GM23338 (cell line): ENCODE measurements around the gene COMMD10. TPM values are rescaled to one million over a fixed set of nuclear protein-coding genes. Genes with fewer than 3 reads are reported as not detected.

Experiments used
- ATAC-seq: fragments of 200-7000 bp; cut with Tn5 transposase; 3 replicates; pipeline ENCODE4 v1.9.1; 2020
- DNase-seq: peaks from one replicate; pipeline ENCODE4 v3.0.0-alpha.2; 2015; ENCODE audit warnings: low spot score
- H2AFZ ChIP-seq: fragments of 200-600 bp; sonication (generic); 2 replicates; pipeline ENCODE4 v1.8.0; 2016; ENCODE audit warnings: antibody characterized with exemption, mild to moderate bottlenecking, moderate library complexity
- H3F3A ChIP-seq: fragments of 200-600 bp; sonication (generic); replicated peaks from 2 replicates; pipeline ENCODE4 v1.8.0; 2017; ENCODE audit warnings: antibody characterized with exemption, mixed run types, low read depth
- H3K27ac ChIP-seq: fragments of 200-600 bp; sonication (generic); 2 replicates; pipeline ENCODE4 v1.6.1; 2016; ENCODE audit warnings: low read depth
- H3K27me3 ChIP-seq: fragments of 200-600 bp; sonication (generic); 2 replicates; pipeline ENCODE4 v1.8.0; 2016; ENCODE audit warnings: mild to moderate bottlenecking, mixed run types, moderate library complexity; ENCODE audit not compliant: insufficient read depth
- H3K36me3 ChIP-seq: fragments of 200-600 bp; sonication (generic); 2 replicates; pipeline ENCODE4 v1.8.0; 2016; ENCODE audit warnings: mild to moderate bottlenecking; ENCODE audit not compliant: insufficient read depth
- H3K4me1 ChIP-seq: fragments of 200-600 bp; sonication (generic); 2 replicates; pipeline ENCODE4 v1.8.0; 2016; ENCODE audit warnings: mild to moderate bottlenecking, moderate library complexity; ENCODE audit not compliant: insufficient read depth
- H3K4me2 ChIP-seq: fragments of 200-600 bp; sonication (generic); 2 replicates; pipeline ENCODE4 v1.7.1; 2017; ENCODE audit warnings: mixed run types
- H3K4me3 ChIP-seq: fragments of 200-600 bp; sonication (generic); 2 replicates; pipeline ENCODE4 v1.6.1; 2016; ENCODE audit warnings: mixed run types
- H3K79me2 ChIP-seq: fragments of 200-600 bp; sonication (generic); replicated peaks from 2 replicates; pipeline ENCODE4 v1.8.0; 2017; ENCODE audit warnings: mild to moderate bottlenecking; ENCODE audit not compliant: insufficient read depth
- H3K9me2 ChIP-seq: fragments of 200-600 bp; sonication (generic); 2 replicates; pipeline ENCODE4 v1.8.0; 2017; ENCODE audit not compliant: insufficient read depth
- H4K20me1 ChIP-seq: fragments of 200-600 bp; sonication (generic); replicated peaks from 2 replicates; pipeline ENCODE4 v1.8.0; 2017; ENCODE audit warnings: mild to moderate bottlenecking; ENCODE audit not compliant: insufficient read depth
- H3K27ac Mint-ChIP-seq: 2 replicates; pipeline ENCODE4 v1.8.0; 2020; ENCODE audit warnings: inconsistent platforms, mild to moderate bottlenecking, moderate library complexity, mixed read lengths
- H3K27me3 Mint-ChIP-seq: 3 replicates; pipeline ENCODE4 v1.8.0; 2022; ENCODE audit warnings: low read depth, mild to moderate bottlenecking, moderate library complexity, mixed read lengths, inconsistent platforms; ENCODE audit not compliant: insufficient read depth, poor library complexity
- H3K36me3 Mint-ChIP-seq: 3 replicates; pipeline ENCODE4 v1.8.0; 2021; ENCODE audit warnings: low read depth, mild to moderate bottlenecking, inconsistent platforms, moderate library complexity, mixed read lengths
- H3K4me1 Mint-ChIP-seq: 3 replicates; pipeline ENCODE4 v1.8.0; 2020; ENCODE audit warnings: mild to moderate bottlenecking, inconsistent platforms, mixed read lengths
- H3K4me3 Mint-ChIP-seq: 3 replicates; pipeline ENCODE4 v1.8.0; 2021; ENCODE audit warnings: moderate library complexity, mild to moderate bottlenecking, inconsistent platforms, mixed read lengths
- H3K9me3 Mint-ChIP-seq: 3 replicates; pipeline ENCODE4 v1.8.0; 2020; ENCODE audit warnings: moderate library complexity, mild to moderate bottlenecking, inconsistent platforms, mixed read lengths
- CREB1 ChIP-seq: fragments of 250-450 bp; sonication (Bioruptor Pico); IDR thresholded peaks from 2 replicates; pipeline ENCODE4 v1.5.0; 2020; ENCODE audit warnings: low read depth, mild to moderate bottlenecking, moderate library complexity
- EZH2 ChIP-seq: fragments of 200-600 bp; sonication (generic); IDR thresholded peaks from one replicate; pipeline ENCODE4 v1.8.0; 2017; ENCODE audit warnings: antibody characterized with exemption, mild to moderate bottlenecking, low read depth; ENCODE audit not compliant: unreplicated experiment
- NANOG ChIP-seq: IDR thresholded peaks from 2 replicates; pipeline ENCODE4 v1.6.1; 2016; ENCODE audit warnings: antibody characterized with exemption, borderline replicate concordance
- POLR2AphosphoS5 ChIP-seq: IDR thresholded peaks from 2 replicates; pipeline ENCODE4 v1.6.1; 2016; ENCODE audit warnings: antibody characterized with exemption, low read depth
- STAT1 ChIP-seq: IDR thresholded peaks from one replicate; pipeline ENCODE4 v1.6.1; 2016; ENCODE audit warnings: antibody characterized with exemption; ENCODE audit not compliant: unreplicated experiment
- ZNF114 ChIP-seq: fragments of 250-450 bp; sonication (Bioruptor Pico); IDR thresholded peaks from 2 replicates; pipeline ENCODE4 v1.5.0; 2020; ENCODE audit warnings: mild to moderate bottlenecking, moderate library complexity
- ZNF331 ChIP-seq: fragments of 250-450 bp; sonication (Bioruptor Pico); IDR thresholded peaks from 2 replicates; pipeline ENCODE4 v1.5.0; 2020; ENCODE audit warnings: low read depth, mild to moderate bottlenecking, moderate library complexity
- polyA plus RNA-seq: library from polyadenylated mRNA; unstranded; fragments of >200 nt; fragmentation: Nextera tagmentation; extraction: Ambion mirVana; gene quantifications from 2 replicates; pipeline ENCODE4 v1.2.1, GENCODE V29; 2016
- total RNA-seq: library from RNA; depleted of rRNA; stranded (reverse); fragments of >200 nt; shearing (Covaris generic); gene quantifications from 2 replicates; pipeline ENCODE4 v1.2.3, GENCODE V29; 2014
- TF ChIP-seq, protein P1 (sequence below): fragments of 250-450 bp; sonication (Bioruptor Pico); IDR thresholded peaks from 2 replicates; pipeline ENCODE4 v1.5.0; 2020; ENCODE audit warnings: mild to moderate bottlenecking, moderate library complexity
- TF ChIP-seq, protein P2 (sequence below): IDR thresholded peaks from one replicate; pipeline ENCODE4 v1.6.1; 2018; ENCODE audit warnings: antibody characterized with exemption; ENCODE audit not compliant: unreplicated experiment
- TF ChIP-seq, protein P3 (sequence below): IDR thresholded peaks from 2 replicates; pipeline ENCODE4 v1.6.1; 2016; ENCODE audit warnings: antibody characterized with exemption

COMMD10 gene
- total and polyA plus RNA-seq, 2 experiments from 2014 or later = 58.5 to 84.0 TPM

DNA sequence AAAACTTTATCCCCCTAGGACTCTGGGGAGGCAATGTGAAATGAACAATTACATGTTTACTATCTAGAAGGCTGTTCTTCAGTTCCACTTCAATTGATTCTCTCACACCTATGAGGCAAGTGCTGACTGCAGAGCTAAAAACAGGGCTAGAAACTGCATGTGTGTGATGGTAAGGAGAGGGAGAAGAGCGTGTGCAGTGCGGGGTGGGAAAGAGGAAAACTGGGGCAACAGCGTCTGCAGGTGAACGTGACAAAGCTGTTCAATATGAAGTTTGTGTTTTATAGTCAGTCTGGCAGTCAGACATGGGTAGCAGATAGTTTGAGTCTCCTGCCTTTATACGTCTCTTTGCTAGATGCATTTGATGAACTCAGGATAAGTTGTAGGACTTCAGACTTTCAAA is 6.6 kb upstream of the COMMD10 start:
- Histone ChIP-seq H3K4me2 (no peak overlapping the region), H3K4me3 (no peak overlapping the region), H3K36me3 (no peaks in the 10 kb centered on the region), H4K20me1 (no peaks in the 10 kb centered on the region; the same call in 1 of the 2 replicates), H3F3A (no peaks in the 10 kb centered on the region), H3K4me1 (peaks cover 4% of the 10 kb centered on the region), H3K27ac (no peak overlapping the region), H3K27me3 (no peaks in the 10 kb centered on the region), H2AFZ (no peak overlapping the region), H3K79me2 (no peaks in the 10 kb centered on the region), H3K9me2 (no peaks in the 10 kb centered on the region)
- H3K9me3 Mint-ChIP-seq = no peaks in the 10 kb centered on the region
- no peak for TF ChIP-seq POLR2AphosphoS5
- no peak for TF ChIP-seq ZNF114 (CRISPR knock-in tag)
- H3K4me1 Mint-ChIP-seq = peaks cover 7% of the 10 kb centered on the region
- no peak overlapping the region for H3K4me3 Mint-ChIP-seq
- H3K27me3 Mint-ChIP-seq = no peaks in the 10 kb centered on the region
- DNase-seq (no peak), ATAC-seq (no peak)
- H3K36me3 Mint-ChIP-seq = no peaks in the 10 kb centered on the region
- no peak overlapping the region for H3K27ac Mint-ChIP-seq

DNA sequence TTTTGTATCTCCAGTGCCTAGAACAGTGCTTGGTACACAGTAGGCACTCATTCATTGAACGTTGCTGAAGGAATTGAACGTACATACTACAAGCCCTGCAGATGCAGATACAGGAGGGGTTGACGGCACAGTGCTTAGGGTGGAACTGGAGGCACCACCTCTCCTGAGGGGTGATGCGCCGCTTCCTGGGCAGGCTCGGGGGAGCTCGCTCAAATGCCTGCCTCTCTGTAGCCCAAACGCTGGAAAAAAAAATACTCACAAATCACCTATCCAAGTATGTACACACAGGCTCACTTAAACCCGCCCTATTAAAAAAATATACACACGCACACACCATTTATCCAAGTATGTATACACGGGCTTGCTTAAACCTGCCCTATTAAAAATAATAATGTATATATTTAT is 536 bp upstream of the COMMD10 start:
- no peaks in the 10 kb centered on the region for H4K20me1 ChIP-seq
- H3F3A ChIP-seq = no peaks in the 10 kb centered on the region
- H3K4me2 ChIP-seq = peak overlapping the region; percentile 90
- Mint-ChIP-seq H3K4me3 (peak overlapping the region; percentile 94), H3K27ac (0 out of 2 replicates have a peak overlapping the region, but pooled peaks have one; percentile 8), H3K9me3 (no peaks in the 10 kb centered on the region; the same call in 2 of the 3 replicates), H3K36me3 (no peaks in the 10 kb centered on the region; the same call in 2 of the 3 replicates), H3K4me1 (peaks cover 16% of the 10 kb centered on the region), H3K27me3 (peaks cover 3% of the 10 kb centered on the region)
- H3K79me2 ChIP-seq = peaks cover 45% of the 10 kb centered on the region
- H3K27me3 ChIP-seq = no peaks in the 10 kb centered on the region
- ATAC-seq (peak; percentile 68), DNase-seq (peak; percentile 48)
- TF ChIP-seq, protein P1, sequence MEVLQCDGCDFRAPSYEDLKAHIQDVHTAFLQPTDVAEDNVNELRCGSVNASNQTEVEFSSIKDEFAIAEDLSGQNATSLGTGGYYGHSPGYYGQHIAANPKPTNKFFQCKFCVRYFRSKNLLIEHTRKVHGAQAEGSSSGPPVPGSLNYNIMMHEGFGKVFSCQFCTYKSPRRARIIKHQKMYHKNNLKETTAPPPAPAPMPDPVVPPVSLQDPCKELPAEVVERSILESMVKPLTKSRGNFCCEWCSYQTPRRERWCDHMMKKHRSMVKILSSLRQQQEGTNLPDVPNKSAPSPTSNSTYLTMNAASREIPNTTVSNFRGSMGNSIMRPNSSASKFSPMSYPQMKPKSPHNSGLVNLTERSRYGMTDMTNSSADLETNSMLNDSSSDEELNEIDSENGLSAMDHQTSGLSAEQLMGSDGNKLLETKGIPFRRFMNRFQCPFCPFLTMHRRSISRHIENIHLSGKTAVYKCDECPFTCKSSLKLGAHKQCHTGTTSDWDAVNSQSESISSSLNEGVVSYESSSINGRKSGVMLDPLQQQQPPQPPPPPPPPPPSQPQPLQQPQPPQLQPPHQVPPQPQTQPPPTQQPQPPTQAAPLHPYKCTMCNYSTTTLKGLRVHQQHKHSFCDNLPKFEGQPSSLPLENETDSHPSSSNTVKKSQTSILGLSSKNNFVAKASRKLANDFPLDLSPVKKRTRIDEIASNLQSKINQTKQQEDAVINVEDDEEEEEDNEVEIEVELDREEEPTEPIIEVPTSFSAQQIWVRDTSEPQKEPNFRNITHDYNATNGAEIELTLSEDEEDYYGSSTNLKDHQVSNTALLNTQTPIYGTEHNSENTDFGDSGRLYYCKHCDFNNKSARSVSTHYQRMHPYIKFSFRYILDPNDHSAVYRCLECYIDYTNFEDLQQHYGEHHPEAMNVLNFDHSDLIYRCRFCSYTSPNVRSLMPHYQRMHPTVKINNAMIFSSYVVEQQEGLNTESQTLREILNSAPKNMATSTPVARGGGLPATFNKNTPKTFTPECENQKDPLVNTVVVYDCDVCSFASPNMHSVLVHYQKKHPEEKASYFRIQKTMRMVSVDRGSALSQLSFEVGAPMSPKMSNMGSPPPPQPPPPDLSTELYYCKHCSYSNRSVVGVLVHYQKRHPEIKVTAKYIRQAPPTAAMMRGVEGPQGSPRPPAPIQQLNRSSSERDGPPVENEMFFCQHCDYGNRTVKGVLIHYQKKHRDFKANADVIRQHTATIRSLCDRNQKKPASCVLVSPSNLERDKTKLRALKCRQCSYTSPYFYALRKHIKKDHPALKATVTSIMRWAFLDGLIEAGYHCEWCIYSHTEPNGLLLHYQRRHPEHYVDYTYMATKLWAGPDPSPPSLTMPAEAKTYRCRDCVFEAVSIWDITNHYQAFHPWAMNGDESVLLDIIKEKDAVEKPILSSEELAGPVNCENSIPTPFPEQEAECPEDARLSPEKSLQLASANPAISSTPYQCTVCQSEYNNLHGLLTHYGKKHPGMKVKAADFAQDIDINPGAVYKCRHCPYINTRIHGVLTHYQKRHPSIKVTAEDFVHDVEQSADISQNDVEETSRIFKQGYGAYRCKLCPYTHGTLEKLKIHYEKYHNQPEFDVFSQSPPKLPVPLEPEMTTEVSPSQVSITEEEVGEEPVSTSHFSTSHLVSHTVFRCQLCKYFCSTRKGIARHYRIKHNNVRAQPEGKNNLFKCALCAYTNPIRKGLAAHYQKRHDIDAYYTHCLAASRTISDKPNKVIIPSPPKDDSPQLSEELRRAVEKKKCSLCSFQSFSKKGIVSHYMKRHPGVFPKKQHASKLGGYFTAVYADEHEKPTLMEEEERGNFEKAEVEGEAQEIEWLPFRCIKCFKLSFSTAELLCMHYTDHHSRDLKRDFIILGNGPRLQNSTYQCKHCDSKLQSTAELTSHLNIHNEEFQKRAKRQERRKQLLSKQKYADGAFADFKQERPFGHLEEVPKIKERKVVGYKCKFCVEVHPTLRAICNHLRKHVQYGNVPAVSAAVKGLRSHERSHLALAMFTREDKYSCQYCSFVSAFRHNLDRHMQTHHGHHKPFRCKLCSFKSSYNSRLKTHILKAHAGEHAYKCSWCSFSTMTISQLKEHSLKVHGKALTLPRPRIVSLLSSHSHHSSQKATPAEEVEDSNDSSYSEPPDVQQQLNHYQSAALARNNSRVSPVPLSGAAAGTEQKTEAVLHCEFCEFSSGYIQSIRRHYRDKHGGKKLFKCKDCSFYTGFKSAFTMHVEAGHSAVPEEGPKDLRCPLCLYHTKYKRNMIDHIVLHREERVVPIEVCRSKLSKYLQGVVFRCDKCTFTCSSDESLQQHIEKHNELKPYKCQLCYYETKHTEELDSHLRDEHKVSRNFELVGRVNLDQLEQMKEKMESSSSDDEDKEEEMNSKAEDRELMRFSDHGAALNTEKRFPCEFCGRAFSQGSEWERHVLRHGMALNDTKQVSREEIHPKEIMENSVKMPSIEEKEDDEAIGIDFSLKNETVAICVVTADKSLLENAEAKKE (CRISPR knock-in tag) = no peak
- TF ChIP-seq POLR2AphosphoS5 (no peak), CREB1 (CRISPR knock-in tag) (no peak), ZNF331 (CRISPR knock-in tag) (no peak), EZH2 (no peak), STAT1 (no peak), NANOG (no peak), ZNF114 (CRISPR knock-in tag) (no peak)
- TF ChIP-seq, protein P2, sequence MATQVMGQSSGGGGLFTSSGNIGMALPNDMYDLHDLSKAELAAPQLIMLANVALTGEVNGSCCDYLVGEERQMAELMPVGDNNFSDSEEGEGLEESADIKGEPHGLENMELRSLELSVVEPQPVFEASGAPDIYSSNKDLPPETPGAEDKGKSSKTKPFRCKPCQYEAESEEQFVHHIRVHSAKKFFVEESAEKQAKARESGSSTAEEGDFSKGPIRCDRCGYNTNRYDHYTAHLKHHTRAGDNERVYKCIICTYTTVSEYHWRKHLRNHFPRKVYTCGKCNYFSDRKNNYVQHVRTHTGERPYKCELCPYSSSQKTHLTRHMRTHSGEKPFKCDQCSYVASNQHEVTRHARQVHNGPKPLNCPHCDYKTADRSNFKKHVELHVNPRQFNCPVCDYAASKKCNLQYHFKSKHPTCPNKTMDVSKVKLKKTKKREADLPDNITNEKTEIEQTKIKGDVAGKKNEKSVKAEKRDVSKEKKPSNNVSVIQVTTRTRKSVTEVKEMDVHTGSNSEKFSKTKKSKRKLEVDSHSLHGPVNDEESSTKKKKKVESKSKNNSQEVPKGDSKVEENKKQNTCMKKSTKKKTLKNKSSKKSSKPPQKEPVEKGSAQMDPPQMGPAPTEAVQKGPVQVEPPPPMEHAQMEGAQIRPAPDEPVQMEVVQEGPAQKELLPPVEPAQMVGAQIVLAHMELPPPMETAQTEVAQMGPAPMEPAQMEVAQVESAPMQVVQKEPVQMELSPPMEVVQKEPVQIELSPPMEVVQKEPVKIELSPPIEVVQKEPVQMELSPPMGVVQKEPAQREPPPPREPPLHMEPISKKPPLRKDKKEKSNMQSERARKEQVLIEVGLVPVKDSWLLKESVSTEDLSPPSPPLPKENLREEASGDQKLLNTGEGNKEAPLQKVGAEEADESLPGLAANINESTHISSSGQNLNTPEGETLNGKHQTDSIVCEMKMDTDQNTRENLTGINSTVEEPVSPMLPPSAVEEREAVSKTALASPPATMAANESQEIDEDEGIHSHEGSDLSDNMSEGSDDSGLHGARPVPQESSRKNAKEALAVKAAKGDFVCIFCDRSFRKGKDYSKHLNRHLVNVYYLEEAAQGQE = no peak
- TF ChIP-seq, protein P3, sequence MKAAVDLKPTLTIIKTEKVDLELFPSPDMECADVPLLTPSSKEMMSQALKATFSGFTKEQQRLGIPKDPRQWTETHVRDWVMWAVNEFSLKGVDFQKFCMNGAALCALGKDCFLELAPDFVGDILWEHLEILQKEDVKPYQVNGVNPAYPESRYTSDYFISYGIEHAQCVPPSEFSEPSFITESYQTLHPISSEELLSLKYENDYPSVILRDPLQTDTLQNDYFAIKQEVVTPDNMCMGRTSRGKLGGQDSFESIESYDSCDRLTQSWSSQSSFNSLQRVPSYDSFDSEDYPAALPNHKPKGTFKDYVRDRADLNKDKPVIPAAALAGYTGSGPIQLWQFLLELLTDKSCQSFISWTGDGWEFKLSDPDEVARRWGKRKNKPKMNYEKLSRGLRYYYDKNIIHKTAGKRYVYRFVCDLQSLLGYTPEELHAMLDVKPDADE = no peak
- H2AFZ ChIP-seq = peak overlapping the region; percentile 54
- no peaks in the 10 kb centered on the region for H3K9me2 ChIP-seq
- H3K4me1 ChIP-seq = peaks cover 14% of the 10 kb centered on the region
- peak overlapping the region; percentile 70 for H3K4me3 ChIP-seq
- H3K36me3 ChIP-seq = no peaks in the 10 kb centered on the region
- H3K27ac ChIP-seq = peak overlapping the region; percentile 22
